HG02759 (cell line): ENCODE measurements around the gene PRSS33.

ENCODE experiments used
- ATAC-seq: cut with Tn5 transposase; IDR thresholded peaks from one replicate; pipeline ENCODE4 v1.9.1; 2021; ENCODE audit warnings: mild to moderate bottlenecking, moderate library complexity; ENCODE audit not compliant: unreplicated experiment

Gene PRSS33

GRCh38 chr16:2779151-2779920, 8.0 kb downstream of the PRSS33 start:
- ATAC-seq, result no peak

GRCh38 chr16:2778630-2778958, 8.8 kb downstream of the PRSS33 start:
- ATAC-seq, result no peak

GRCh38 chr16:2777903-2778629, 9.3 kb downstream of the PRSS33 start:
- ATAC-seq, result no peak

- peak; percentile 83 for ATAC-seq
Measured at GRCh38 chr16:2777231-2777902, 10.0 kb downstream of the PRSS33 start, which contains the start of gene ELOB. ELOB (minus strand) TSS chr16:2777280; CDS start chr16:2777239, 41 bp downstream.

DNA sequence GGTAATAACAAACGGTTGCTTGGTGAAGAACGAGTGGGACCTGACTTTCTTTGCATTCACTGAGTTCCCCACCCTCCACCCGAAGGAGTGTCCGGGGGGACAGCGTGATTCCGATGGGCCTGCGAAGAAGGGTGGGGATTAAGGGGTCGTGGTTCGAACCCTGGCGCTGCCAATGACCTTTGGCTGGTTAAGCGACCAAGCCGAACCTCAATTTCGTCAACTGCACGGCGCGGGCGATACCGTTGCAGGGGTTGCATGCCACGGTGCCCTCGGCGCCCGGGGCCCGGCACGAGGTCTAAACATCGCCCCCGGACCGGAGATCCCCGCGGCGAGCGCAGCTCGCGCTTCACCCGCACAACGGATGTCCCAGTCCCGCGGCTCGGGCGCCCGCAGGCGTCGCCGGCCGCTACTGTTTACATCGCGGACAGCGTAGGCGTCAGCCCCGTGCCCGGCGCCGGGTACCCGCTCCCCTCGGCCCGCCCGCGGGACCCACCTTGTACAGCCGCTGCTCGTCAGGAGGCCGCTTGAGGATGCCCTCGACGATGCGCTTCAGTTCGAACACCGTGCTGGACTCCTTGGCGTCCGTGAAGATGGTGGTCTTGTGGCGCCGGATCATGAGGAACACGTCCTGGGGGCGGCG, 10.7 kb downstream of the PRSS33 start:
- peak; percentile 44 for ATAC-seq

DNA sequence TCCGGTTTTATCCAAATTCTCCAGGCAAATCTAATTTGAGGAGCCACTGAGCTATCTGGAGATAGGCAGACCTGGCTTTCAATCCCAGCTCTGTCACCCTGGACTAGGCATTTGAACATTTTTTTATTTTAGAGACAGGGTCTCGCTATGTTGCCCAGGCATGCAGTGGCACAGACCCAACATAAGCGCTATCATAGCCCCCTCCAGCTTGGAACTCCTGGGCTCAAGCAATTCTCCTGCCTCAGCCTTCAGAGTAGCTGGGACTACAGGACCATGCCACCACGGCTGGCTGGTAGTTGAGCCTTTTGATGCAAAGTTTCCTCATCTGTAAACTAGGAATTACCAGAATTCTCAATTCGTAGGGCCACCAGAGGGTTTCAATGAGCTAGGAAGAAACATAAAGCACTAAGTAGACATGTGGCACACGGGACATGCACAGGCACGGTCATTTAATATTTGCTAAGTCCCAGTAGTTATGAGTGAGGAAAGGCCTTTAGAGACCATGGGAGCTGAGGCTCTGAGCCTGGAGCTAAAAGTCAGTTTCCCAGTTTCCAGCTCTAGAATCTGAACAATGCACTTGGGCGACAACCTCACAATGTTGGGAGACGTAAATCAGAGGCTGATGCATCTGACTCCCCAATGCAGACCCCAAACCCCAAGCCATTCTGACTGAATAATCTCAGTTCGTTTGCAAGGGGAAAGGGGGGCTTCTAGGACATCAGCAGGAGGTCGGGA, 11.4 kb downstream of the PRSS33 start:
- ATAC-seq, result no peak

DNA sequence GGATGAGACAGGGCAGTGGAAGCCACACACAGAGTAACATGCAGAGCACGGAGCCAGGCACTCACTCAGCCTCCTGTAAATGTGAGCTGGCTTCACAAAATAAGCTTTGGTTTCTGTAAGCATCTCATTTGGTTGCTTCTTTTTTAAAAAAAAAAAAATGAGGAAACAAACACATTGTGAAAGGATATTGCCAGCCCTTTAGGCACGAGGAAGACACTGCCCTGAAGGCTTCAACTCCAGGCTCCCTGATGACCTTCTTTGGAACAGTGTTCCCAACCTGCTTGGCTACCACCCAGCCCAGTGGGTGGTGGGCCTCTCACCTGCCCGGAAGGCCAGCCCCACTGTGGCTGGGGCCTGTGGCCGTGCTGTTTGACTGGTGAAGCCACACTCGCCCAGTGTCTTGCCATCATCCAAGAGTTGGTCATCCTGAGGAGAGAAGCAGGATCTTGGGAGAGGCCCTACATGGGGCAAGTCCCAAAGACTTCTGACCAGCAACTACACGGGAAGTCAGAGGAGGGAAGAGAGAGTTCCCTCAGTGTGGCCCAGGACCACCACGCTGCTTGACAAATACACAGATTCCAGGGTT, 12.1 kb downstream of the PRSS33 start:
- no peak for ATAC-seq

DNA sequence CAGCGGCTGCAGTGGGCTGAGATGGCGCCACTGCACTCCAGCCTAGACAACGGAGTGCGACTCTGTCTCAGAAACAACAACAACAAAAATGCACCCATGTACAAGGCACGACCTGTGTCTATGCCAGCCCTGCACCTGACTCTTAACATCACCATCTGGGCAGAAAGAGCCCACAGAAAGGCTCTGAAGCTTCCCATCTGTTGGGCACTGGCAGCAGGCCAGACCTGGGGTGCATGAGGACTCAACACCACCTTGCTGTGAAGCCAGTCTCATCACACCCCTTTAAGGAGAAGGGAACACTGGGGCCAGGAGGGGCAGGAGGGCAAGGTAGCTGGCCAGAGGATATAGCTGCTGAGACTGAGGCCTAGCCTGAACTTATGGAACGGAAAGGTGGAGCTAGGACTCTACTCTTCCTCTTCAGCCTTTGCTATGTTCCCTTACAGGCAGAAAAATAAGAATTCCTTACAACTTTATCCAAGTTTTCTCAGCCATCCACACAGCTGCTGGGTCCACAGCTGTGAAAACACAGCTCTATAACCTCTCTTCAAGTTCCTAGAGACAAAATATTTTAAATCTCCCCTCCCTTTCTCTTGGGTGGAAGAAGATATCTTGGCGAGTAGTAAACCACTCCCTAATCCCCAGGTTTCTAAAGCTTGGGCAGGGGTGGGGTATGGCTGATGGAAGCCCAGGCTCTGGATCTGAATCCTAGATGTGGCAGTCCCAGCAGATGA, 13.0 kb downstream of the PRSS33 start:
- no peak for ATAC-seq

DNA sequence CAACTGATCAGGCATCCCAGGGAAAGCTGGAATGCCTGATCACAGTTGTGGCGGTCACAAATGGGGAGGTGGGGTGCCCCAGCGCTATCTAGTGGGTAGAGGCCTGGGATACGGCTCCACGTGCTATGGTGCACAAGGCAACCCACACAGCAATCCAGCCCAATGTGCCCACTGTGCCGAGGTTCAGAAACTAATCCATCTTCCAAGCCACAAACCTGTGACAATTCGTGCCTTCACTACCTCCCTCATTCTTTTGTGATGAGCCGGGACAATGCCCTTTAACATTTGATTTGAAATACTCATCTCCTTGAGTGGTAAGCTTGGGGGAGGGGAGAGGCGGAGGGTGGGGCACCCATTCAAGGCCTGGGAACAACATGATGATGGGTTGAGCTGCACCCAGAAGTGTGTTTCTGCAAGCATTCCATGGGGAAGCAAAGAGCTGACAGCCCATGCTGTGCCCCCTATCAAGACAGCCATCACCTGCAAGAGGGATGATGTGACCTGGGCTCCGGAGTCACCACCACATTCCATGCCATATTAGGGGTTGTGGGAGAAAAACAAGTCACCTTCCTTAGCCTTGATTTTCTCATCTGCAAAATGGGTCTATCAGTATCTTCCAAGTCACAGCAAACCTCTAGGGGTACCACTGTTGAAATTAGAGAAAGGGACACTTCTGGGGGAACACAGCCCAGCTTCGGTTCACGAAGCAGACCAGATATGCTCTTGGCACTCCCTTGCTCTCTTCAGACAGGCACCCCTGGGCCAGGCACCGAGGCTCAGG, 14.0 kb downstream of the PRSS33 start:
- ATAC-seq, result no peak

DNA sequence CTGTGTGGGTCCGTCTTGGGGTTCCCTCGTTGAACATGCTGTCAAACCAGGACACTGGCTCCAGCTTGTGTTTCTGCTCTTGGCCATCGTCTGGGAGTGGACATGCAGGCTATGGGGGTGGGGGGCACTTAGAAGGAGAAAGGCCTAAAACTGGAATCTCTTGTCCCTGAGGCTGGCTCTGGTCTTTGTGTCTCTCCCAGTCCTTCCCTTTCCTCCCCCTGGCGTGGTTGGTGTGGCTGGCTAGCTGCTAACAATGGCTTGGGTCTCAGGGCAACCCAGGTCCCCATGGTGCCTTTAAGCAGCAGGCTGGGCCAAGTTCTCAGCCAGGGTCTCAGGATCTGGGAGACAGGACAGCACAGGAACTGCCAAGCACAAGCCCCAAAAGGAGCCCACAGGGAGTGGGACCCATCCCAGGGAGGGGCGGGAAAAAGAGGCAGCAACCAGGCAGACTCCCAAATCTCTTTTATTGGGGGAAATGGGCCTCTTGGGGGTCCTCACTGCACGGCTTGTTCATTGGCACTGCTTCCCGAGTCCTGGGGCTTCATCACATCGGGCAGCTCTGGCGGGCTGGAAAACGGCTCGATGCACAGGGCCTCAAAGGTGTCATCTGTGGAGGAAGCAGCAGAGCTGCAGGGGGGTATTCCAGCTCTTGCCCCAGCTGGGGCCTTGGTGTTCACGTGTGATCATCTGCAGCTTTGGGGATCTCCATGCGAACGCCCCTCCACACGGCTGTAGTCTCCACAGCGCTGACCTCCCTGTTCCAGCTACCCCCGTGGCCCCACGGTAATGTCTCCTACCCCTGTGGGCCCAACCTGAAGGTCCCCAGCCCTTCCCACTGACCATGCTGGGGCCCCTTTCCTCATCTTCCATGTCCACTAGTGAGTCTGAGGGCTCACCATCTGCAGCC, 15.6 kb downstream of the PRSS33 start:
- ATAC-seq, result no peak

GRCh38 chr16:2770057-2770951, 17.1 kb downstream of the PRSS33 start:
- no peak for ATAC-seq

DNA sequence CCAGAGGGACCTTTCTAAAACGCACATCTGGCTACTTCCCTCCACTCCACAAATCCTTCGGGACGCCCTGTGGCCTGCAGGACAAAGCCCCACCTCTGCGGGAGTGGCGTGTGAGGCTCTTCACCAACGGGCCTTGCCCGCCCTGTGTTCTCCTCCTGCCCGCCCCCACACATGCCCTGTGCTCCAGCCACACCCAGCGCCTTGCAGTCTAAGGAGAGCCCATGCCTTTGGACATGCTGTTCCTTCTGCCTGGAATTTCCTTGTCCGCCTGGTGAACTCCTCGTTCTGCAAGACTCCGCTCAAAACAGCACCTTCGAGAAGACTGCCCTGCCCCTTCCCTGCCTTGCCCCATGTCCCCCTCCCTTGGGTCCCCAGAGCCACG, 17.7 kb downstream of the PRSS33 start:
- ATAC-seq, result no peak

GRCh38 chr16:2769100-2769529, 18.2 kb downstream of the PRSS33 start:
- no peak for ATAC-seq

GRCh38 chr16:2768403-2769089, 18.8 kb downstream of the PRSS33 start:
- no peak for ATAC-seq

DNA sequence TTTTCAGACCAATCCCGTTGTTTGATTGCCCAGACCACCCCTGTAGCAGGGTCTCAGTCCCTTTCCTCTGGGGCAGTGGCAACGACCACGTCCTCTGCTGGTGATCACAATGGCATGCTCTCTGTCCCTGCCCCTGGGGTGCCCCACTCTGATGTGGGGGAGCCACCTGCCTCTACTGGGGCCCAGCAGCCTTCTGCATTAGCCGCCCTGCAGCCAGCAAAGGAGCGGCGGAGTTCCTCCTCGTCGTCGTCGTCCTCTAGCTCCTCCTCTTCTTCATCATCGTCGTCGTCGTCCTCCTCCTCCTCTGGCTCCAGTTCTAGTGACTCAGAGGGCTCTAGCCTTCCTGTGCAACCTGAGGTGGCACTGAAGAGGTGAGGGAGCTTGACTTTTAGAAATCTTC, 19.5 kb downstream of the PRSS33 start:
- no peak for ATAC-seq

DNA sequence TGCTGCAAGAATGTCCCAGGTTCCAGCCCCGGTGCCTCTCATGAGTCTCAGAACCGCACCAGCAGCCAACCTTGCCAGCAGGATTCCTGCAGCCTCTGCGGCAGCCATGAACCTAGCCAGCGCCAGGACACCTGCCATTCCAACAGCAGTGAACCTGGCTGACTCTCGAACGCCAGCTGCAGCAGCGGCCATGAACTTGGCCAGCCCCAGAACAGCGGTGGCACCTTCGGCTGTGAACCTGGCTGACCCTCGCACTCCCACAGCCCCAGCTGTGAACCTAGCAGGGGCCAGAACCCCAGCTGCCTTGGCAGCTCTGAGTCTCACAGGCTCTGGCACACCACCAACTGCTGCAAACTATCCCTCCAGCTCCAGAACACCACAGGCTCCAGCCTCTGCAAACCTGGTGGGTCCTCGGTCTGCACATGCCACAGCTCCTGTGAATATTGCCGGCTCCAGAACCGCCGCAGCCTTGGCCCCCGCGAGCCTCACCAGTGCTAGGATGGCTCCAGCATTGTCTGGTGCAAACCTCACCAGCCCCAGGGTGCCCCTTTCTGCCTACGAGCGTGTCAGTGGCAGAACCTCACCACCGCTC, 20.1 kb downstream of the PRSS33 start:
- ATAC-seq, result no peak
